CD4-positive, alpha-beta T cell treated with Interferon alpha-2 for 1 hour (primary cell): Measurements from ENCODE around the gene BCR.
A peak's percentile ranks its signal among the peaks of the same experiment; 100 is the strongest.
"Not testable (repeated sequence)": the region's sequence is repeated elsewhere in the genome, so short reads cannot be mapped to it uniquely, and the experiment has no call there.

Source experiments
- DNase-seq, 2 donors: peaks; one replicate each; pipeline ENCODE4 v3.0.0-alpha.2; 2020 to 2022

Gene BCR

GRCh38 chr22:23180301-23180892 lies at the start of gene BCR:
TSS of gene BCR (plus strand) at chr22:23180509. CDS start at chr22:23180961, 452 bp downstream.
- DNase-seq: peak; percentile 56 to 74

GRCh38 chr22:23130697-23131096 lies 49.6 kb upstream of the BCR start:
- no peak for DNase-seq

- no peak for DNase-seq
Measured at GRCh38 chr22:23131931-23132330, 48.4 kb upstream of the BCR start.

- no peak for DNase-seq
Measured at GRCh38 chr22:23132376-23133091, 47.8 kb upstream of the BCR start.

- DNase-seq: no peak
Measured at GRCh38 chr22:23133922-23134321, 46.4 kb upstream of the BCR start.

- DNase-seq: not testable (repeated sequence)
Measured at GRCh38 chr22:23136991-23137390, 43.3 kb upstream of the BCR start.

- no peak for DNase-seq
Measured at GRCh38 chr22:23137468-23137867, 42.8 kb upstream of the BCR start.

GRCh38 chr22:23137905-23138561 lies 42.3 kb upstream of the BCR start:
- DNase-seq: peak; percentile 69 to 80

- no peak for DNase-seq
Measured at GRCh38 chr22:23138584-23139435, 41.5 kb upstream of the BCR start.

GRCh38 chr22:23140385-23140784 lies 39.9 kb upstream of the BCR start:
- DNase-seq: no peak

GRCh38 chr22:23142546-23143105 lies 37.7 kb upstream of the BCR start:
- no peak for DNase-seq

GRCh38 chr22:23143119-23143518 lies 37.2 kb upstream of the BCR start:
- DNase-seq: no peak

- DNase-seq: no peak
Measured at GRCh38 chr22:23144432-23144831, 35.9 kb upstream of the BCR start.

GRCh38 chr22:23144932-23145877 lies 35.1 kb upstream of the BCR start, which contains the start of gene RAB36:
TSS of gene RAB36 (plus strand) at chr22:23145477. CDS start at chr22:23146617, 1,140 bp downstream.
- peak; percentile 96 for DNase-seq

GRCh38 chr22:23145878-23146470 lies 34.3 kb upstream of the BCR start:
- DNase-seq: no peak

- no peak for DNase-seq
Measured at GRCh38 chr22:23146478-23147205, 33.7 kb upstream of the BCR start.

GRCh38 chr22:23147617-23148387 lies 32.5 kb upstream of the BCR start:
- no peak for DNase-seq

GRCh38 chr22:23149743-23150238 lies 30.5 kb upstream of the BCR start:
- DNase-seq: no peak

- DNase-seq: no peak
Measured at GRCh38 chr22:23150762-23151161, 29.5 kb upstream of the BCR start.
